C4-2B (cell line): Measurements from ENCODE around the gene ITGA2B.

Source experiments
- H3K27ac ChIP-seq: fragments of 450-650 bp; 2 replicates; pipeline ENCODE4 v1.5.1; 2017
- CTCF ChIP-seq: fragments of 450-650 bp; conservative IDR thresholded peaks from 2 replicates; pipeline ENCODE4 v1.5.1; 2017; ENCODE audit warnings: mild to moderate bottlenecking
- ZFX ChIP-seq: fragments of 450-650 bp; IDR thresholded peaks from 2 replicates; pipeline ENCODE4 v1.6.1; 2017

ITGA2B gene

GRCh38 chr17:44386182-44386525, 3.3 kb downstream of the ITGA2B start:
- peak overlapping the region; percentile 55; the same call in 1 of the 2 replicates for H3K27ac ChIP-seq
- TF ChIP-seq ZFX (no peak), CTCF (no peak)

GRCh38 chr17:44385287-44386181, 3.9 kb downstream of the ITGA2B start:
- TF ChIP-seq ZFX (no peak), CTCF (peak; percentile 22; the same call in 1 of the 2 replicates)
- H3K27ac ChIP-seq, result peak overlapping the region; percentile 55; the same call in 1 of the 2 replicates

- TF ChIP-seq CTCF (no peak), ZFX (no peak)
- peak overlapping the region; percentile 55; the same call in 1 of the 2 replicates for H3K27ac ChIP-seq
Observed at GRCh38 chr17:44384823-44385286, 4.6 kb downstream of the ITGA2B start.

- H3K27ac ChIP-seq, result peak overlapping the region; percentile 55; the same call in 1 of the 2 replicates
- no peak for TF ChIP-seq CTCF
- TF ChIP-seq ZFX, result no peak
Observed at GRCh38 chr17:44384281-44384822, 5.1 kb downstream of the ITGA2B start.

GRCh38 chr17:44383861-44384260, 5.6 kb downstream of the ITGA2B start:
- H3K27ac ChIP-seq, result no peak overlapping the region
- TF ChIP-seq ZFX (no peak), CTCF (no peak)

- TF ChIP-seq ZFX (no peak), CTCF (no peak)
Observed at GRCh38 chr17:44383363-44383762, 6.1 kb downstream of the ITGA2B start.

GRCh38 chr17:44382917-44383316, 6.5 kb downstream of the ITGA2B start:
- TF ChIP-seq ZFX (no peak), CTCF (no peak)
- no peak overlapping the region for H3K27ac ChIP-seq

More at GRCh38 chr17:44383363-44383762, 6.1 kb downstream of the ITGA2B start:
- no peak overlapping the region for H3K27ac ChIP-seq
